ENCODE results near the gene UBALD2.

Gene UBALD2

DNA sequence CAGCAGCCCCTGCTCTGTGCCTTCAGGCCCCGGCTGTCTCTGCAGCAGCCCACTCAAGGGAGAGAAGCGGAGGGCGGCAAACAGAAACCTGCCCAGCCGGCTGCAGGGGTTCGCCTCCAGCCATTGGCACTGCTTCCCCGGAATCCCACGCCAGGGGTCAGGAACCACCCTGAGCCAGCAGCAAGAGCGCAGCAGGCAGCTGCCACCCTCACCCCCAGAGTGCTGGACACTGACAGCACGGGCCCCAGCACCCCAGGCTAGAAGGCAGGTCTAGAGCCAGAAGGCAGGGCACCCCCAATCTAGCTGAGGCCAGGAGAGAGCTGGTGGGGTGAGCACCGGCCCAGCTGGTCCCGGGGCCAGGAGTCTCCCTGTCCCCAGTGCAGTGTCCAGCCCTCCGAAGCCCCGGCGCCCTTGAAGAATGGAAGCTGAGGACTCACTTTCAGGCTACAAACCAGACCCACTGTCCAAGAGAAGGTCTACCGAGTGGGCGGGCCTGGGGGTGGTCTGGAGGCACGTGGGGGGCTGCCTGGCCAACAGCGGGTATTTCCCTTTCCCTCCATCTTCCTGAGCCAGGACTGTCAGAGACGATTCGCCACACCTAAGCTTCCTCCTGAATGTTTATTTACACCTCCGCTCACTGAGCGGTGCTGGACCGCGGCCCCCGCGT, 8.4 kb downstream of the UBALD2 start:
- intact Hi-C loops (cut with DNase I) = loop anchor here (10.0 kb wide), 1 partner anchor 89 kb away; no protein-coding TSS in a partner anchor
- no peak for DNase-seq

DNA sequence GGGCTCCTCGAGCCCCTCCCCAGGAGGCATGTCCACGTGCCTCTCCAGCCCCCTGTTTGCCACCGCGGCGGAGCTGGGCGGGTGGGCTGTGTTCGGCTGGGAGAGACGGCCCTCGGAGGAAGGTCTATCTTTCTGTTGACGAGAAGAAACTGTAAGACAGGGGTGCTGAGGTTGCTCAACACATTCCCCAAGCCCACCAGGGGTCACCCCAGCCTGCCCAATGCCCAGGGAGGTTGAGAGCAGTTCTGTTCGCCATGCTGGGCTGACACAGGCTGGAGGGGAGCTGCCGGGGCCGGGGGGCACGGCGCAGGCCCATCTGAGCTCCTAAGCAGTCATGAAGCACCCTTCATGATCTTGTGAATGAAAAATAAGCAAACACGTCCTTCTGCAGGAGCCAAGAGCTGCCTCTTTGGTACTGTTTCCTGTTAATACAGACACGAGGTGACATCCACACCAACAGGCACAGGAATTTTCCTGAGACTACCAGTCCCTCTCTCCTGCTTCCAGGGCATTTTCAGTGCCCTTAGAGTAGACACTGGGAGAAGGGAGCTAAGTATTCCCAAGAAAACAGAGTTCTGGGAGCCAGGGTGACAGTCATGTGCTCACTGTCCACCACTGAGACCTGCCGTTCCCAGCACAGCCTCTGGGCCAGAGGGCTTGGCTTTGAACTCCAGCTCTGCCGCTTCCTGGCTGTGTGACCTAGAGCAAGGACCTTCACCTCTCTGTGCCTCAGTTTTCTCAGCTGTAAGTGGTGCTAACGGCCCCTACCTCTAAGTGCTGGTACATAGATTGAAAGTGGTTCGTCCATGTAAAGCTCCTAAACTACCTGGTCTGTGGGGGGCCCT, 9.2 kb downstream of the UBALD2 start:
- DNase-seq = no peak
- intact Hi-C loops (cut with DNase I) = loop anchor here (10.0 kb wide), 1 partner anchor 90 kb away; no protein-coding TSS in a partner anchor

DNA sequence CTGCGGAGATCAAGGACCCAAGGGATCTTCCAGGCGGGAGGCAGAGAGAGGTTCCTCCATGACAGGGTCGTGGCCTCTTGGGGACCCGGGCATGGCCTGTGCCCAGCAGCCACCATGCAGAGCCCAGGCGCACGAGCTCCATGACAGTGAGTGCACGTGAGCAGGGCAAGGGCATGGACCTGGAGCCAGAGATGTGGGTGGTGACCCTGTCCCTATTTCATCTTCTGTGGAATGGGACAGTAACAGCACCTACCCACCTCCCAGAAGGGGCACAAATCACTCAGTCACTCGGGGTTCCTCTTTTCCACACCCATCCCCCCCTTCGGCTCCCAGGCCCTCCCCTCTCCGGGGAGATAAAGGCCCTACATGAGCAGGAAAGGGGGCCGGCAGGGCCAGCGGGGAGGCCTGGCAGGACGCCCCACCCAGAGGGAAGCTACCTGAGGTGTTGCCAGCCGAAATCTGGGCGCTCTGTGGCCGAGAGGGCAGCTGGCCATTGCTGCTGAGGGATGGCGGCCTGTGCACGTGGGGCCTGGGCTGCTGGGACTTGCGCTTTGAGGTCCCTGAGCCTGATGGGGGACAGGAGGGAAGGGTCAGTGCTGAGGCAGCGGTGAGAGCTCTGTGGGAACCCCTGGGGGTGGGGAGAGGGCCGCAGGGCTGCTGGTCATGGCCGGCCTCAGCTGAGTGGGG, 10.4 kb downstream of the UBALD2 start:
- intact Hi-C loops (cut with DNase I) = loop anchor here (5.0 to 10.0 kb wide), 2 partner anchors 91 to 153 kb away; no protein-coding TSS in a partner anchor
- DNase-seq = no peak

DNA sequence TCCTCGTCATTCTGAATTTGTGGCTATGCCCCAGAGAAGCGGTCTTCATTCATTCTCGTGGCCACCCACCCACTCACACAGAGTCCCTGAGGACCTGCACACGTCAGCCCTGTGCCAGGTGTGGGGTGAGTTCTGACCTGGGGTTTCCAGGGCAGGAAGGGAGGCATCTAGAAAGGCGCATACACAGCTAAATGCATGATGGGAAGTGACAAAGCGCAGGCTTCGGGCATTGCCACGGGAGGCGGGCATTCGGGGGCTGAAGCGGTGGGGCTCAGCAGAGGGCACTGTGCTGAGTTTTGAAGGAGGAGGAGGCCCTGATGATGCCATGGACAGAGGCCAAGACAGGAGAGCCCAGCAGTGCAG, 10.9 kb downstream of the UBALD2 start:
- no peak for DNase-seq
- intact Hi-C loops (cut with DNase I) = loop anchor here (5.0 to 10.0 kb wide), 2 partner anchors 91 to 154 kb away; no protein-coding TSS in a partner anchor

DNA sequence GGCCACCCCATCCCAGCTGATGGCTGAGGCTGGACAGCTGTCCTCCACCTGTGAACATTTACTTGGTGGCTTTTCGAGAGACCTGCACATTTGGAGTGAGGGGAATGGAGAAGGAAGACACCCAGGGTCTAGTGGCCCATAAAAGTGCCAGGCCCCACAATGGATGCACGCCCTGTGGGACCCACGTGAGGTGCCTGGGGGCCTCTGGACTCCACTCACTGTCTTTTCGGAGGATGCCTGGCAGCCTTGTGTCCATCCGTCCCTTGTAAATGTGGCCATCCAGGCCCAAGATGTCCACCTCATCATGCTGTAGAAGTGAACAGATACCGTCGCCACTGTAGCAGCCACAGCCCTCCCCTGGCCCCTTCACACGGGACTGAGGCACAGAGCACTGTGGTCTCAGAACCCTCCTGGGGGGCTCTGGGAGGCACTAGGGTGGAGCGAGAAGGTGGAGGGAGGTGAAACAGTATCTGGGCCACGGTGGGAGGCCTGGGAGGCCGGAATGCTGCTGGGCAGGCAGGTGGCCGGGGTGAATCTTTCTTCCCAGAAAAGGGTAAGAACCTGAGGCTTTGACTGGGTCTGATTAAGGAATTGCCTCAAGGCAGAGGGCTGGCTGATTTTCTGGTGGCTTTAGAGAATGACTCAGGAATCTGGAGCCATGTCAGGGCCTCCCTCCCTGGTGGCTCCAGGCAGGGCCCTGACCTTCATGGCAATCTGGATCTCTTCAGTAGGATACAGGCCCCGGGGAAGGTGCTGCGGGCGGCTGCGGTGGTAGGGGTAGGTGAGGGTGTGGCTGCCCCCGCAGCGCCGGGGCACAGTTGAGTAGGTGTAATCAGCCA, 11.5 kb downstream of the UBALD2 start:
- intact Hi-C loops (cut with DNase I) = loop anchor here (5.0 to 10.0 kb wide), 2 partner anchors 92 to 154 kb away; no protein-coding TSS in a partner anchor
- no peak for DNase-seq

DNA sequence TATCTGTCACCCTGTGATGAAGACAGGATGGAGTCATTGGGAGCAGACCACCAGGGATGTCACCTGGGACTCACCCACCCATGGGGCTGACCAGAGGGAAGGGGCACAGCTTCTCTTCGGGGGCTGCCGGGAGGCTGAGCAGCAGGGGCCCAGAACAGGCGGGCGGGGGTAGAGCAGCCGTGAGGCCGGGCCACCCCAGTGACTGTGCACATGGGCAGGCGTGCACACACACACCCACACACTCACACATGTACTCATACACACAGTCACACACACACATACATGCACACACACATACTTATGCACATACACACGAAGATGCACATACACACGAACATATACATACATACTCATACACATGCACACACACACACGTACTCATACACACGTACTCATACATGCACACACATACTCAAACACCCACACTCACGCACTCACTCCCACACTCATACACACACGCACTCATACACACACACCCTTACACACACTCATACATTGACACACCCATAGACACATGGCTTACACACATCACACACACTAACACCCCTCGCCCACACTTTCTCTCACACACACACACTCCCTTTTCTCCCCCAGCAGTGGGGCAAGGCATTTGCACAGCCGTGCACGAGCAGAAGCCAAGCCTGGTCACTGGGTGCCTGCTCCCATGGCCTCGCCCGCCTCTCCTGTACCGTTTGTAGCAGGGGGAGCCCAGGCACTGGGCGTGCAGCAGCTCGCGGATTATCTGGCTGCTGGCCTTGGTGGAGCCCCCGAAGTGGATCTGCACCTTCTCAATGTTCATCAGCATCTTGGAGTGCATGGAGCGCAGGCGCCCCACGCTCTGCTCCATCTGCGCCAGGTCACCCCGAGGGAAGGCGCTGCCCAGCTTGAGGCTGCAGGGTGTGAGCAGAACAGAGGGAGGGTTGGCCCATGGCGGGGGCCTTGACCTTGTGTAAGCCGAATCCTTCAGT, 12.4 kb downstream of the UBALD2 start:
- DNase-seq = no peak
- intact Hi-C loops (cut with DNase I) = loop anchor here (5.0 to 10.0 kb wide), 2 partner anchors 93 to 155 kb away; no protein-coding TSS in a partner anchor

DNA sequence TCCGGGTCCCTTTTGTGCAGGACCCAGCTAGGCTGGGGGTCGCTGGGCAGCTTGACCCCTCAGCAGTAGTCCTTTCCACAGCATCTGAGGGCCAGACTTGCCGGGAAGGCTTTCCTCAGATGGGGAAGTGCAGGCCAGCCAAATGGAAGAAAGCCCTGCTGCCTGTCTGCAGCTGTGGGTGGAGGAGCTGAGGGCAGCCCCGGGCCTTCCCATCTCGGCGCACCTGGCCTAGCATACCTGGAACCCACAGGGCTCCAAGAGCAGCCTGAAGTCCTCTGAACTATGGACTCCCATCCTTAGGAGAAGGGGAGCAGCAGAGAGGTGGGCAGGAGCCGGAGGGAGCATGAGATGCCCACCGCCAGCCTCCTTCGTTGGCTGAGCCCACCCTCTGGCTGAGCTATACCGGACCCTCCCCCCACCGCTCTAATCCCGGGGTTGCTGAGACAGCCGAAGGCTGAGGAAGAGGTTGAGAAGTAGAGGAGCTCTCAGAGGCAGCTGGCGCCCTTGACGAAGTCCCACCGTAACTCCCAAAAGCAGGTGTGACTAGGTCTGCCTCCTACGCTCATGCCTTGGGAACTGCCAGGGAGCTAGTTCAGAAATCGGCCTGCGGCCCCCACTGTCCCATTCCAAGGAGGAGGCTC, 13.2 kb downstream of the UBALD2 start:
- intact Hi-C loops (cut with DNase I) = loop anchor here (5.0 to 10.0 kb wide), 2 partner anchors 94 to 156 kb away; no protein-coding TSS in a partner anchor
- no peak for DNase-seq

DNA sequence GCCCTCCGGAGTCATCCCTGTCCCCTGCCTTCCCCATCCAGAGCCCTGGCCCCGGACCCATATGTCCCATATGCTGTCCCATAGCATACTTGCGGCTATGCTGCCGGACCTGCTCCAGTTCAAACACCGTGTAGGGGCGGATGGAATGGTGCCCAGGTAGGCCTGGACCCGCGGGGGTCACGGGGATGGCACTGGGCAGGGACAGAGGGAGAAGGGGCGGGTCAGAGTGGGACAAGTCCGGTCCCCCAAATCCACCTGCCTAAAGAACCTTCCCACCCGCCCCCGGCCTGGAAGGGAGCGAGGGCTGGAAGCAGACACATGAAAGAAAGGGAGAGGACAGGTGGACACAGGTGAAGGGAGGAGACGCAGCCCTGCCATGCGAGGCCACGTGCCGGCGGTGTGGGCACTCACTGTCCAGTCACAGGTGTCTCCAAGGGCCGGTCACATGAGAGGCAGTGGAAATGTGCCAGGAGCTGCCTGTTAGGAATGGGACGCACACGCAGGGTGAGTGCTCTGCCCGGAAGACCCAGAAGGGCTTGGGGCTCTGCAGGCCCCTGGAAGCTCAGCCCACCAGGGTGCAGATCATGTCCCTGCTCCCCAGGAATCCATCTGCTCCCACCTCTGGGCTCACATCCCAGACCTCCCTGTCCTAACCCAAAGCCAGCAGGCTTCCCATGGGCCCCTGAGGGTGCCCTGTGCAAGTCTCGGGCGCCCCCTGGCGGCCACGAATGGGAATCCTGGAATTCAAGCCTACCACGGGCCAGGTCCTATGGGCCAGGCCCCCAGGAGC, 14.0 kb downstream of the UBALD2 start:
- intact Hi-C loops (cut with DNase I) = loop anchor here (5.0 to 10.0 kb wide), 2 partner anchors 94 to 157 kb away; no protein-coding TSS in a partner anchor
- DNase-seq = peak; percentile 63 to 97 (median 91)

DNA sequence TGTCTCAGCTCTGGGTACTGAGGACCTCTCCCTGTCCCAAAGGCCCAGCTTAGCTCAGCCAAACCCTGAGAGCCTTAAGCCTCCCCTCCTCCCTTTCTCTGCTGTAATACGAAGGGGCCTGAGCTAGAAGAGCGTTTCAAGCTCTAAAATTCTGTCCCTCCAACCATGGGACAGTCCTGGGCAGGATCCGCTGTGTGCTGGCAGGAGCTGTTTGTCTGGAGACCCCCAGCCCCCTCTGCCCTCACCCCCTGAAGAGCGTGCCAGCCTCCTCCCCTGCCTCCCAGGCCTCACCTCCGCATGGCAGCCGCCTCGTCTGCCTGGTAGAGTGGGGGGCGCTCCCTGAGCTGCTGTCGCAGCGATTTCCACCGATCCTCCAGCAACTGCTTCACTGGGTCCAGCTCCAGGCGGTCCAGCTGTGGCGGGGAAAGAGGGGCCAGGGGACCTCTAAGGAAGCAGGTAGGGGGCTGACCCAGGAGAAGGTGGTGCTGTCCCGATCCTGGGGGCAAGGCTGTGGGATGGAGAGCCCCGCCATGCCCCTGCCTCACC, 14.7 kb downstream of the UBALD2 start:
- no peak for DNase-seq
- intact Hi-C loops (cut with DNase I) = loop anchor here (5.0 to 10.0 kb wide), 2 partner anchors 95 to 158 kb away; no protein-coding TSS in a partner anchor

DNA sequence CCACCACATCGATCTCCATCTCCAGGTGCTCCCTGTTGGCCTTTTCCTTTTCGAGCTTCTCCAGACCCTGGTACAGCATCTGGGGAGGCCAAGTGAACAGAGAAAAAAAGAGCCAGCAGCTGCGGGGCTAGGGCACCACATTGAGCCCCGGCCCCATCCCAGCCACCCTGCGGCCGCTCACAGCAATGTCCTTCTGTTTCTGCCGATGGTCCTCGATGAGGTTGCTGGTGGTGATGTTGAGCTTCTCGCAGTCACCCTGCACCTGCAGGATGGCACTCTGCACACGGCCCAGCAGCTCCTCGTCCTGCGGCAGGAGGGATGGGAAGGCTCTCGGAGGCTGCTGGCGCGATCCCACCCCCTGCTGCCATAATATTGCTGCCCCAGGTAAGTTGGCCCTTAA, 15.5 kb downstream of the UBALD2 start:
- DNase-seq = no peak
- intact Hi-C loops (cut with DNase I) = no loop called here

DNA sequence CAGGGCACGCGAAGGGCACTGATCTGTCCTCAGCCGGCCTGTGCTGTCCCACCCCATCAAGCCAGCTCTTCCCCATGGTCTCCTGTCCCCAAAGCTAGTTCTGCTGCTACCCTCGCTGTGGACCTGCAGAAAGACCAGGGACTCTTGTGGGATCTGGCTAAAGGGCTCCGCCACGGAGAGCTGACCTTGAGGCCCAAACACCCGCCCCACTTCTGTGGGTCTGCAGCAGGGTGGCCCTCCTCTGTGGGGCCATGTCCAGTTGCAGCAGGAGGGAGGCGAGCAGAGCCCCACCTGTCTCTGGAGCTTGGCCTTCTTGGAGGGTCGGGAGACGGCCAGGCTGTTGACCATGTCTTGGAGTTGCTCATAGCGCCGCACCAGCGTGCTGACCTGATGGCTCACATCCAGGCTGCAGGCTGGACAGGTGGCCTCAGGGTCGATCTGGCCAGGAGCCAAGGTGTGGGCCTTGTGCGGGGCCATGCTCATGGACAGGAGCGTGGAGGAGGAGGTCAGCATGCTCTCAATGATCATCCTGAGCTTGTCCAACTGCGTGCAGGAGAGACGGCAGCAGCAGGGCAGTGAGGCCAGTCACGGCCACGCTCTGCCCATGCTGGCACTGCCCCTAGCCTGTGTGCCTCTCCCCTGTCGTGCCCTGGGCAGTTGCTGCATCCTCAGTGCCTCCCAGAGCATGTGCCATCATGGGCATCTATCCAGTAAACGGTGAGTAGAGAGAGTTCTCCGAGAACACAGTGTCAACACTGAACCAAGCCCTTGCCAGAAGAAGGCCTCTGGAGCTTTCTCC, 16.6 kb downstream of the UBALD2 start:
- no peak for DNase-seq
- intact Hi-C loops (cut with DNase I) = no loop called here

DNA sequence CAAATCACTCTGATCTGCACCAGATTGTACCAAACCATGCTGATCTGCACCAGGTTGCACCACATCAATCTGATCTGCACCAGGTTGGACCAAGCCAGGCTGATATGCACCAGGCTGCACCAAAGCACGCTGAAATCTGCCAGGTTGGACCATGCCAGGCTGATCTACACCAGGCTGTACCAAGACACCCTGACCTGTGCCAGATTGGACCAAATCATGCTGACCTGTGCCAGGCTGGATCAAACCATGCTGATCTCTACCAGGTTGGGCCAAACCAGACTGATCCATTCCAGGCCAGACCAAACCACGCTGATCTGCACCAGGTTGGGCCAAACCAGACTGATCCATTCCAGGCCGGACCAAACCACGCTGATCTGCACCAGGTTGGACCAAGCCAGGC, 27.4 kb downstream of the UBALD2 start:
- intact Hi-C loops (cut with DNase I) = loop anchor here (10.0 kb wide), 1 partner anchor 278 kb away; no protein-coding TSS in a partner anchor
- no peak for DNase-seq

DNA sequence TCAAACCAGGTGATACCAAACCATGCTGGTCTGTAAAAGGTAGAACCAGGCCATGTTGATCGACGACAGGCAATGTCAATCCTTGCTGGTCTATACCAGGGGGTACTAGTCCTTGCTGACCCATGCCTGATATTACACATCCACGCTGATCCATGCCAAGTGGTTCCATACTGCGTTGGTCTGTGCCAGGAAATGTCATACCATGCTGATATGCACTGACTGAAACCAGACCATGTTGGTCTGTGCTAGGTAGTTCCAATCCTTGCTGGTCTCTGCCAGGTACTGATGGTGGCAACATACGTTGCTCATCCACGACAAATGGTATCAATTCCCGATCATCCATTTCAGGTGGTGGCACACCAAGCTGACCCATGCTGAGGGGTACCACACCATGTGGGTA, 28.0 kb downstream of the UBALD2 start:
- no peak for DNase-seq
- intact Hi-C loops (cut with DNase I) = loop anchor here (10.0 kb wide), 1 partner anchor 278 kb away; no protein-coding TSS in a partner anchor

DNA sequence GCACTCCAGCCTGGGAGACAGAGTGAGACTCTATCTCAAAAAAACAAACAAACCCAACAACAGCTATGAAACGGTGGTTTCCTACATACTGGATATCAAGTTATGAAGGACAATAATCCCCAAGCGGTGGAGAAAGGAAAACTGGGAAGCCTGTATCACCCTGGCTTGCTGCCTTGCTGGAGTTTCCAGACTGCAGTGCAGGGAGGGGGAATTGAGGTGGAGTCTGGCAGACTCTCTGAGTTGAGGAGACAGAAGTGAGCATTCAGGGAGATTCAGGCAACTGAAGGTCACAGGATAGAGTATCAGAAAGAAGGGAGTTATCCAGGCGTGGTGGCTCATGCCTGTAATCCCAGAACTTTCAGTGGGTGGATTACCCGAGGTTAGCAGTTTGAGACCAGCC, 31.0 kb downstream of the UBALD2 start:
- intact Hi-C loops (cut with DNase I) = loop anchor here (10.0 kb wide), 1 partner anchor 281 kb away; no protein-coding TSS in a partner anchor
- DNase-seq = no peak

DNA sequence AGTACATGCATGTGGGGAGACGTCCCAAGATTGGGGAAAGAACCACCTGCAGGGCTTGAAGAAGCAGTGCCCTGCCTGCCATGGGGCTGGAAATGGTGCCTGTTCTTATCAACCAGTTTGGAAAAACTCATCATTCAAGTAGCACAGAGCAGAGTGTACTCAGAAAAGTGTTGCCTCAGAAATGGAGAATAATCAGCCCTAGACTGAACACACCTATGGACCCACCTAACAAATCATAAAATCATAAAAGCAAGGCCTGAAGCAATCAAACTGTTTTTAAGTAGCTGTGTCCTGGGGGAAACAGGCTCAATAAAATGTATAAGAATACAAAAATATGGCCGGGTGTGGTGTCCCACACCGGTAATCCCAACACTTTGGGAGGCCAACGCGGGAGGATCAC, 31.7 kb downstream of the UBALD2 start:
- intact Hi-C loops (cut with DNase I) = loop anchor here (10.0 kb wide), 1 partner anchor 282 kb away; no protein-coding TSS in a partner anchor
- DNase-seq = no peak
